MV-4-11 (cell line): Measurements from ENCODE around the gene IL24.
"Not testable (repeated sequence)": the region's sequence is repeated elsewhere in the genome, so short reads cannot be mapped to it uniquely, and the experiment has no call there.

Experiments
- DNase-seq: peaks from one replicate; lab custom pipeline; 2025; lab: John Stamatoyannopoulos, UW

IL24 gene

DNA sequence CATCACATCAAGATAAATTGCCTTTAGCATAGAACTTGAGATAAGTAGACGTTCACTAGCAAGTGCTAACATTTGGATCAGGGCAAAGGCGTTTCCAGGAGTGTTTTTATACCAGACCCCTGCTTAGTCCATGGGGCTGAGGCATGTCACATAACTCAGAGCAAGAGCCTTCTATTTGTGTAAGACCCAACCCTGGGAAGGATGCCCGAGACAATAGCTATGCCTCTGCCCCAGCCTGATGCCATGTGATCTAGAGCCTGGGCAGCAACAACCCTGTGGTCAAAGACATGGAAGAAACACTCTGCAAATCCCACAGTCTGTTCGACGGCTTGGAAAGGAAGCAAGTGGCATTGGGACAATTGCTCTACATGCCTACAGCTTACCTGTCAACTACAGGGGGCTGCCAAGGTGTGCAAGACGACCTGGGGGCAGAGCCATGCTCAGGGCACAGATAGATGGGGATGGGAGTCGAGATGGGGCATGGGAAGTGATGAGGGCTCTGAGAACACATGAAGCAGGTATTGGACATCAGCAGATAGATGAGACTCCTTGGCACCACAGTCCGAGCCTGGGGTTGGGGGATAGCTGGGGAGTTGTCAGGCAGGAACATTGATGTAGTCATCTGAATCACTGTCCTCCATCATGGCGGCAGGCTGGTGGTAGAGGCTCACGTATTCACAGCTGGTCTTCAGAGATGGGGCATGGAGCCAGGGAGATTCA, 7.3 kb downstream of the IL24 start:
- no peak for DNase-seq

DNA sequence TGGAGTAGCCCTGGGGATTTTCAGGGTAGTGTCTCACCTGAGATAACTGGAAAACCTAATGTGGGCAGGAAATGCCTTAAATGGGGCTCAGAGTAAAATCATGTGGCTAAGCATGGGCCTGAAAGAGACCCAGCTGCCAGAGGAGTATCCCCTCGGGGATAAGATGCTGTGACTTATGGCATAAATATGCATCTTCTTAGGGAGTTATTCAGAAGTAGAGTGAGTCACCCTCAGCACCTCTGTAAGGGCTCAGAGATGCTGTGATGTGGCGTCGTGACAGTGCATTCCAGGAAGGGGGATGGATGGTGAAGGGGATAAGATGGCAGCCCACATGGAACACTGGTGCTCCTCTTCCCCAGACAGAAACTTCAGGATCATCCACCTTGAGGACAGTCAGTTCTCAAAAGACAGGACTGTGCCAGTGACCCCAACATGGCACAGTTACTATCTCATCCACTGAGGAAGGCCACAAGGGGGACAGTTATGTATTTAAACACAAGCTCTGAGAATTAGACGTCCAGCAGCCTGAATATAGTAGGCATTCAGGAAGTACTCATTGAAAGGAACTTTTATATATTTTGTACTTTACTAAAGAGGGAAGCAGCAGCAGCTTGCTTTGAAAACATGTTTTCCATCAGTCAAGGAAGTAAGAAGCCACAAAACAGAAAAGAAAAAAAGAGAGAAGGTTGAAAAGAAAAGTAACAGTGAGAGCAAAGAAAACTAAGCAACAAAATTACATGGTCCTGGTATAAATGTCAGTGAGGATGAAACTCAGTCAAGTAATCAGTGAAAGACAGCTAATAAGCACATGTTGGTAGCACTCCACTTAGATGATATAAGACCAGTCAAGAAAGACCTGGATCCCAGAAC, 8.3 kb downstream of the IL24 start:
- no peak for DNase-seq

DNA sequence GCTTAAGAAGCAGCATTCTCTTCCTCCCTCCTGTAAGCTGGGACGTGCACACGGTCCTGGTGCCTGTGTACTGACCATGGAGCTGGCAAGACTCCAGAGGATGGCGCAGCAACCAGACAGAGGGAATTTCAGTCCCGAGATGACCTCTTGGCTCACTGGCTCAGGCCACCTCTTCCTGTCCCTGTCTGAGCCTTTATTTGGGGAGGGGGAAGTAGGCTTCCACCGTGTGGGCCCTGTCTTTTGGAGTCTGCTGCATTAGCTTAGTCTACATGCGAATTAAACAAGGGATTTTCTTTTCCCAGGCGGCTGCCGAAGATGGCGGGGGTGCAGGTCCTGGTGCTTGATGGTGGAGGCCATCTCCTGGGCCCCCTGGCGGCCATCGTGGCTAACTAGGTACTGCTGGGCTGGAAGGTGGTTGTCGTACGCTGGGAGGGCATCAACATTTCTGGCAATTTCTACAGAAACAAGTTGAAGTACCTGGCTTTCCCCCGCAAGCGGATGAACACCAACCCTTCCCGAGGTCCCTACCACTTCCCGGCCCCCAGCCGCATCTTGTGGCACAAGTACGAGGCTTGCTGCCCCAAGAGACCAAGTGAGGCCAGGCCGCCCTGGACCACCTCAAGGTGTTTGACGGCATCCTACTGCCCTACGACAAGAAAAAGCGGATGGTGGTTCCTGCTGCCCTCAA, 10.2 kb downstream of the IL24 start:
- DNase-seq = no peak

DNA sequence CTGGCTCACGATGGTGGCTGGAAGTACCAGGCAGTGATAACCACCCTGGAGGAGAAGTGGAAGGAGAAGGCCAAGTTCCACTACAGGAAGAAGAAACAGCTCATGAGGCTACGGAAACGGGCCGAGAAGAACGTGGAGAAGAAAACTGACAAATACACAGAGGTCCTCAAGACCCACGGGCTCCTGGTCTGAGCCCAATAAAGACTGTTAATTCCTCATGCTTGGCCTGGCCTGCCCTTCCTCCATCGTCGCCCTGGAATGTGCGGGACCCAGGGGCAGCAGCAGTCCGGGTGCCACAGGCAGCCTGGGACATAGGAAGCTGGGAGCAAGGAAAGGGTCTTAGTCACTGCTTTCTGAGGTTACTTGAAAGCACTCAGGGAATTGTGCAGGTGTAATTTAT, 10.8 kb downstream of the IL24 start:
- no peak for DNase-seq

DNA sequence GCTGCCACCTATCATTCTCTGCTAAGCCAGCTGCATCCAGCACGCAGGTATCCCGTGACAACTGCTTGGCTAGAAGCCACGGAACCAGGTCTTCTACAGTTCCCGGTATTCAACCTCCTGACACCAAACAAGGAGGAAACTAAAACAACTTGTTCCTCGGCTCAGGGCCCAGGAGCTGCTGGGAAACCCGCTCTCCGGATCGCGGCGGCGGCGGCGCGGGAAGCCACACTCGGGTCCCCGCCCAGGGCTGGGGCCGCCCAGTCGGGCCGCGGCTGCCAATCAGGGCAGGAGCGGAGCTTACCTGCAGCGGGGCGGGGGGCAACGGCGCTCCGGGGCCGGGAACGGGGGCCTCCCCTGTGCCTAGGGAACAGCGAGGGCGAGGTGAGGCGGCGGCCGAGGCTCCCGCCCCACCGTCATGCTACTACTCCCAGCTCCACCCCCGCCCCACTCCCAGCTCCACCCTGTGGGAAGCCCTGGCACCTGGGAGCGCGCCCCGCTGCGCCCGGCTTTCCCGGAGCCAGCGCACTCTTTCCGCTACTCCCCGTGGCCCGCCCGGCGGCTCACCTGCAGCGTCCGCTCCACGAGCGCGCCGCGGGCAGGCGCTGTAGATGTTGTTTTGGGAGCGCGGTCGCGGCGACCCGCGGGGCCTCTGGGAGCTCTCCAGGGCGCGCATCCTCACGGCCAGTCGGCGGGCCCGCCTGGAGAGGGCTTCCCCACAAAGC, 12.1 kb downstream of the IL24 start:
- no peak for DNase-seq

DNA sequence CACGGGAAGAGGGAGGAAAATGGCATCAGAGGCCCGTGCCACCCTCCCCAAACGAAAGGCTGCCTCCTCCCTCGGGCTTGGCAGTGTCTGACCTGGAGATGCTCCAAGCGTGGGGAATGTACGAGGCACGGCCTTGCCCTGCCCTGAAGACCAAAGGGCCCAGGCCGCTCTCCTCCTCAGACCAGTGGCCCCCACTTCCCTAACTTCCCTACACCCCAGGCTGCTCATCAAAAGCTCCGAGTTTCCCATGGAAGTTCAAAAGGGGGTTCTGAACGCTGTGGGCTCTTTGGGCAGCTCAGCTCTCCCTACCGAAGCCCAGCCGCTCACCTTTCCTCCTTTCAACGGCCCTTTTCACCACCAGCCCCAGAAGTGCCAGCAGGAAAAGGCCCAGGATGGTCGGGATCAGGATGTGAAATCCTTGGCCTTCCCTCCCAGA, 12.7 kb downstream of the IL24 start:
- no peak for DNase-seq

DNA sequence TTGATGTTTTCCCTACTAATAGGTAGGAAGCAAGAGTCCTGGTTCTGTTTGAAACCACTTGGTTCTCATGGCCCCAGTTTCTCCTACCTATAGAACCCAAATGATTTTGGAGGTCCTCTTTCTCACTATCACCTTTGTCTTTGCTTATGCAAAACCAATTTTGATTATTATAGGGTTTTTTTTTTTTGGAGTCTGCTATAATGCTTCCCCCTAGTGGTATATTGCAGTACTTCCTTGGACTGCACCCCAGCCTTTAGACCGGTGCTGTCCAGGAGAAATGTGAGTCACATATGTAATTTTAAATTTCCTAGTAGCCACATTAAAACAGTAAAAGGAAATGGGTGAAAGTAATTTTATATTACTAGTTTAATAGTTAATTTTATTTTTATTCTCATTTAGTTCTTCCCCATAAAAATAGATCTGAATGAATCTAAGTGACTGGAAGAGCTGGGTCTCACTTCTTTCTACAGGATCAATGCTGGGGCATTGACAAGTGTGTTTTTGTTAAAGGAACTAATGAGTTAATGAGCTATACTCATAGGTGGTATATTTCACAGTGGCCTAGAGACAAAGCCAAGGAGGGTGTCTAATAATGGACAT, 13.9 kb downstream of the IL24 start:
- DNase-seq = peak; percentile 32

DNA sequence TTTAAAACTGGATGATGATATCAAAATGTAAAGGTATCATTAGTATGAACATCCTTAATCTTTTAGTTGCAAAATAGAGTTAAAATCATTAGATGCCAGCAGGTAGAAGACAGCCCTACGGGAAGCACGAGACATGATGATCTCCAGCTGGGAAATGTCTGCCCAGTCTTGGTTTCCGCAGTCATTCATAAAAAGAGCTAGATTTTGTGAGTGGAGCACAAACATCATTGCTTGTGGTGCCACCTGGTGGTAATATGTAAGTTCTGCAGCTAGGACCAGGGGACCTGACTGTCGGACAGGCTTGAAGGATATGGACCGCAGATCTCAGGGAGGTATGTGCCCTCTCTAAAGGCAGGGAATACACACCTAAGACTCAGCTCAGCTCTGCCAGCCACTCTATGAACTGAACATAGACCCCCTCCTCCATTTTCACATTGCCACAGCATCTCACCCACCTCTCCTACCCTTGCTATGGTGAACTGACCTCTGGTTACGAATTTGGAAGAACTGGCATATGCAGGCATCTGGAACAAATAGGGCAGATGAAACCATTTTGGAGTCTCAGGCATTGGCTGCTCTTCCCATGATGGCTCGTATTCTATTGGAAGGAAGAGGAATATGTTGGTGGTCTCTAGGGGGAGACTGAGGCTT, 15.3 kb downstream of the IL24 start:
- peak; percentile 71 for DNase-seq

DNA sequence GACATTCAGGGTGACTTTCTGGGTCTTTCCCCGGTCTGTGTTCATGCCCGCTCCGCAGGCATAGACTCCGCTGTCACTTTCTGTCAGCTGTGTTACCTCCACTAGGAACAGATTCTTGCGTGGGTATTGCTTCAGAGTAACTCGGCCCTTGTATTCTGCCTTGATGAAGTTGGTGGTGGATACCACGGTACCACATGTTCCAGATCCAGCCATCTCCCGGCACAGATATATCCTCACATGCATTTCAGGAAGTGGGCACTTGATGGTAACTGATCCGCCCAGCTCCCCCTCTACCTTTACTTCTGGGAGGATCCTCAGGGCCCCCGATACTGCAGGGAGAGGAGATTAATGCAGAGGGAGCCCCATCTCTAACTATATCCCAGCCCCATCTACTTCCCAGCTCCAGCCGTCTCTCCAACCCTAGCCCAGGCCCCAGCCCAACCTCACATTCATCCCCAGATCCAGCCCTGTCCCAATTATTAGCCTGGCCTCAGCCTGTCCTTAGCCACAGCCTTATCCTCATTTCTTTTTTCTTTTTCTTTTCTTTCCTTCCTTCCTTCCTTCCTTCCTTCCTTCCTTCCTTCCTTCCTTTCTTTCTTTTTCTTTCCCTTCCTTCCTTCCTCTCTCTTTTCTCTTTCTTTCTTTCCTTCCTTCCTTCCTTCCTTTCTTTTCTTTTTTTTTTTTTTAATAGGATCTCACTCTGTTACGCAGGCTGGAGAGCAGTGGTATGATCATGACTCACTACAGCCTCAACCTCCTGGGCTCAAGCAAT, 16.7 kb downstream of the IL24 start:
- no peak for DNase-seq

DNA sequence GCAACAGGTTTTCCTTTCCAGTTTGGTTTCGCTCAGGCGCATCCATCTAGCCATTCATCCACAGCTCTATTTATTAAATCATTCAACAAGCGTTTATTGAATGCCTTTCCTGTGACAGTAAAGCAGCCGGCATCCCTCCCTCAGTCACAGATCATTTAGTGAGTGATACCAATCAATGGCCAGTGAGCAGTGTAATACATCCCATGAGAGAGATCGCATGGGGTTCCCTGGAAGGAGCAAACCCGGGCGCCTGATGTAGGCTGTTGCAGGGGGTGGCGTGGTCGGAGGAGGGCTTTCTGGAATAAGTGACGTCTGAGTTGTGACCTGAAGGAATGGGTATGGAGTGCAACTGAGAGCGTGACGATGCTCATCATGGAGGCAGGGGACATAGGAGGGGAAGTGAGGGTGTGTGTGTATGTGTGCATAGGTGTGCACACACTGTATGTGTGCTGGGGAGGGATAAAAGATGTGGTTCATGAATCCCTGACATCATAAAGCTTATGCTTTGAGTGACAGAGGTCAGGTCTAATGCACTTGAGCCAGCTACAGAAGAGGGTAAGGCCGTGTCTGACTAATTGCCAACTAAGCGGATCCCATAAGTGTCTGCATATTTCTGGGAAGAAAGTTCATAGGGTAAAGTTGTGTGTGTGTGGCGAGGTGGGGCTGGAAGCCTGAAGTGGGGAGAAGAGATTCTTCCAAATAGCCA, 17.9 kb downstream of the IL24 start:
- DNase-seq = no peak

DNA sequence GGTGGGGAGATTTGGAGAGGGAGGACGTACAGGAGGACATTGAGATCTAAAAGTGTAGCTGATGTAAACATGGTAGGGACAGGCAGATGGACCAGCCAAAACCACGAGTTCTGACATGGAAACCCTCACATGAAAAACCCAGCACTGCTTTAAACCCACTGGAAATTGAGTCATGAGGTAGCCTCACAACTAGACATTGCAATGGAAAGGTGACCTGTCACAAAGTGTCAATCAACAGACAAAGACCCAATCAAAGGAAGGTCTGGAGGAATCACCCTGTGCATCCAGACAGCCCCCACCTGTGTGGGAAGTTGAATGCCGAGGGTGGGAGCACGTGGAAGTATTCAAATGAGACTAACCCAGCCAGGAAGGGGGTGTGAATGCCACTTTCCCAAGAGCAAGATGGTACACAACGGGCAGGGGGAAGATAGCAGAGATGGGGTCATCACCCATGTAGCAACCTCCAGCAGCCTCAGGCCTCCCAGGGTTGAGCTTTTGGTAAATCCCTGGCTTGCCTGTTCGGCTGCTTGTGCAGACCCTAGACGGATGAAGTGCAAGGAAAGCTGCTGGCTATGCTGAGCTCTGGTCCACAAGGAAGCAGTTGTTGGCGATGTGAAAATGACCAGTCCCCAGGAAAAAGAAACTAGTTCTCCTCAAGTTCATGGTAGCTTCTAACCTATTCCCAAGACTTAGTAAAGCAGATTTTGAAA, 18.9 kb downstream of the IL24 start:
- DNase-seq = no peak

DNA sequence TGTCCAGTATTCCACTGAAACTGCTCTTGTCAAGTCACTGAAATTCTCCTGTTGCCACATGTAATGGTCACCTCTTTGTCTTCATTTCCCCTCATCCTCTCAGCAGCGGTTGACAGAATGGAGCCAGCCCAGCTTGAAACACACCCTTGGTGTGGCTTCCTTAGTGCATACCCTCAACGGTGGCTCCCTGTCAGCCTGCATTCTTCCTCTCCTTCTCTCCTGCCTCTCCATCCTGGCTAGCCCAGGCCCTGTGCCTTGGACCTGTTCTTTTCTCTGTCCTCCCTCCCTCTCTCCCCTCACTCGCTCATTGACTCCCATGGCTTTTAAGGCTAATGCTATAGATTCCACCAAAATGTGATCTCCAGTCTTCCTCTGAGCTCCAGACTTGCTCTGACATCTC, 20.8 kb downstream of the IL24 start:
- no peak for DNase-seq

DNA sequence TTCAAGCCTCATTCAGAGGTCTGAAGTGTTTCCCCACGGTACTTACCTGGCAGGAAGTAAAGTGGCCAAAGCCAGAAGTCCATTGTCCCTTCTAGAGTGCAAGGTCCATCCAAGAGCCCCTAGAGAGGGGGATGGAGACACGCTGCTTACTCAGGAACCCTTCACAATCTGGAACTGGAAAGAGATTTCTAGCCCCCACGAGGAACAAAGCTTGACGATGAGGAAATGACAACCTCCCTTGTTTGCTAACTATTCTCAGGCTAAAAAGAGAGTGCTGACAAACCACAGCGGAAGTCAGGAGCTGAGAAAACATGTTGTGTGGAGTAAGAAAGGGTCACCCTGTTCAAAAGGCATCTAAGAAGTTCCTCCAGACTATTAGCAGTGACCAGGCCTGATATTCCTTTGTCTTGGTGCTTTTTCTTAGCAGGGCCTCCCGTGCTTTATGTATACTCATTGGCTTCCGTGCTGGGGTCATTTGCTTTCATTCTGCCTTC, 24.6 kb downstream of the IL24 start, which contains the start of gene FCMR:
Gene FCMR (minus strand): TSS at position 170 of the 494 bp plus-strand sequence. CDS start 87 bp downstream, at position 83.
- peak; percentile 90 for DNase-seq

DNA sequence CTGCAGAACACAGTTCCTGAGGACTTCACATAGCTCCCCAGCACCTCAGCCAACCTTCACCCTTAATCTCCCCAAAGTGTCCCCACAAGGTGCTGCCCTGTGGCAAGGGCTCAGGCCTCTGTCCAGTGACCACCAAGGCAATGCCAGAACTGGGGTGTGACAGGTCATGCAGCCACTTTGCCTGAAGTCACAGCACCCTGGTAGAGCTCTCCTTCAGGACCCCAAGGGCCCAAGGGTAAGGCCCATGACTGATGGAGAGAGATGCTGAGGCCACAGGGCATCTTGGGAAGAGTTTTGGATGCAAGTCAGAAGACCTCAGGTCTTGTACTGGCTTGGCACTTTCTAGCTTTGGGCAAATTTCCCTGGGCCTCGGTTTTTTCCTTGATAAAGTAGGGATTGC, 25.3 kb downstream of the IL24 start:
- no peak for DNase-seq

DNA sequence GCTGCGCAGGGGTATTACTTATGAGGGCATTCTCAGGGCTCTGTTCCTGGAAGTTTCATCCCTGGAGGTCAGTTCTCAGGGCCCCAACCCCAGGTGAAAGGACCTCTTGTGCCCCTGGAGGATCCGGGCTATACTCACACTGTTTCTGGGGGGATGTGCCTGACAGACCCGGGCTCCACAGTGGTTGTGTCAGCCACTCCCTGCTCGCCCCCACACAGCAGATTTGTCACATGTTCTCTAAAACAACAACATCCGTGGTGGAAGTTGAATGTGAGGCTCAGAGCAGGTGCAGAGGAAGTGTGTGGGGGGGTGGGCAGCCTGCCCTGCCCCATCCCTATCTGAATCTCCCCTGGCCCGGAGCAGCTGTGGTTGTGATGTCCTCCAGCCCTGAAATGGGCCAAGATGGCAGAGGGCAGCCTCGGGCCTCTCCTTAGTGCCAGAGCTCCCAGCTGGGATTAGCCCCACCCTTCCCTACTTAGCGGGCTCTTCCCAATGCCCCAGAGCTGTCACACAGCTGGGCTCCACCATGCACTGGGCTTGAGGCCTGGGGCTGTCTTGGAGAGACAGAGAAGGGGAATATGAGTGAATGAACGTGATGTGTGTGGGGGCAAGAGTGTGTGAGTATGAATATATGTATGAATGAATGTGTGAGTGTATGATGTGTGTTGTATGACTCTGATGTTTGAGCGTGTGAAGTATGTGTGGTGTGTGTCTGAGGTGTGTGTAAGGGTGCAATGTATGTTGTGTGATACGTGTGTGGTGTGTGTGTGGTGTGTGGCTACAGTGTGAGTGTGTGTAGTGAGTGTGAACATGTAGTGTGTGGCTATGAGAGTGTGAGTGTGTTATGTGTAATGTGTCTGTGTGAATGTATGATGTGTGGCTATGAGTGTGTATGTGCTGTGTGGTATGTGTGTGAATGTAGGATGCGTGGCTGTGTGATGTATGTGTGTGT, 26.0 kb downstream of the IL24 start:
- peak; percentile 46 for DNase-seq

DNA sequence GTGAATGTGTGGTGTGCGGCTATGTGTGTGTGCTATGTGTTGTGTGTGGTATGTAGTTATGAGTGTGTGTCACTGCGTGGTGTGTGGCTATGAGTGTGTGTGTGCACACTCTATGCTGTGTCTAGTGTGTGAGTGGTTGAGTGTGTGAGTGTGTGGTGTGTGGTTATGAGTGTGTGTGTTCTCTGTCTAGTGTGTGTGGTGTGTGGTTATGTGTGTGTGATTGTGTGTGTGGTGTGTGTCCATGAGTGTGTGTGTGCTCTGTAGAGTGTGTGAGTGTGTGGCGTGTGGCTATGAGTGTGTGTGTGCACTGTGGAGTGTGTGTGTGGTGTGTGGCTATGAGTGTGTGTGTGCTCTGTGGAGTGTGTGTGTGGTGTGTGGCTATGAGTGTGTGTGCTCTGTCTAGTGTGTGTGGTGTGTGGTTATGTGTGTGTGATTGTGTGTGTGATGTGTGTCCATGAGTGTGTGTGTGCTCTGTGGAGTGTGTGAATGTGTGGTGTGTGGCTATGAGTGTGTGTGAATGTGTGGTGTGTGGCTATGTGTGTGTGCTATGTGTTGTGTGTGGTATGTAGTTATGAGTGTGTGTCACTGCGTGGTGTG, 26.8 kb downstream of the IL24 start:
- not testable (repeated sequence) for DNase-seq

DNA sequence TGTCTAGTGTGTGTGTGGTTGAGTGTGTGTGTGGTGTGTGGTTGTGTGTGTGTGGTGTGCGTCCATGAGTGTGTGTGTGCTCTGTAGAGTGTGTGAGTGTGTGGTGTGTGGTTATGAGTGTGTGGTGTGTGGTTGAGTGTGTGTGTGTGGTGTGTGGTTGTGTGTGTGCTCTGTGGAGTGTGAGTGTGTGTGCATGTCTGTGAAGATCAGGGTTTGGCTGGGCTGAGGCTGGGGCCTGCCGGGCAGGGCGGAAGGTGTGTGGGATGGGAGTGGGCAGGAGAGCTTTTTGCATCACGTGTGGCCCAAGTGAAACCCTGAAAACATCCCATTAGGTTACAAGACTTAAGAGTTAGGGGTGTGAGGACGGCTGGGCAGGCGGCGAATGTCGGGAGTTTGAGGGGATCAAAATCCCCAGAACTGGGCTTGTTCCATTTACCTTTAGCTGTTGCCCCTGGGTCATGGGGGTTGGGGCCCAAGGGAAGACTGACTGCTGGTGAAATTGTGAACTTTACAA, 27.4 kb downstream of the IL24 start:
- DNase-seq = no peak
